ENCODE results near the gene PKN3. TPM values are rescaled to one million over a fixed set of nuclear protein-coding genes. Genes with fewer than 3 reads are reported as not detected.

Gene PKN3
- polyA plus RNA-seq, 1 donor from 2014 or later: 0.06 TPM

DNA sequence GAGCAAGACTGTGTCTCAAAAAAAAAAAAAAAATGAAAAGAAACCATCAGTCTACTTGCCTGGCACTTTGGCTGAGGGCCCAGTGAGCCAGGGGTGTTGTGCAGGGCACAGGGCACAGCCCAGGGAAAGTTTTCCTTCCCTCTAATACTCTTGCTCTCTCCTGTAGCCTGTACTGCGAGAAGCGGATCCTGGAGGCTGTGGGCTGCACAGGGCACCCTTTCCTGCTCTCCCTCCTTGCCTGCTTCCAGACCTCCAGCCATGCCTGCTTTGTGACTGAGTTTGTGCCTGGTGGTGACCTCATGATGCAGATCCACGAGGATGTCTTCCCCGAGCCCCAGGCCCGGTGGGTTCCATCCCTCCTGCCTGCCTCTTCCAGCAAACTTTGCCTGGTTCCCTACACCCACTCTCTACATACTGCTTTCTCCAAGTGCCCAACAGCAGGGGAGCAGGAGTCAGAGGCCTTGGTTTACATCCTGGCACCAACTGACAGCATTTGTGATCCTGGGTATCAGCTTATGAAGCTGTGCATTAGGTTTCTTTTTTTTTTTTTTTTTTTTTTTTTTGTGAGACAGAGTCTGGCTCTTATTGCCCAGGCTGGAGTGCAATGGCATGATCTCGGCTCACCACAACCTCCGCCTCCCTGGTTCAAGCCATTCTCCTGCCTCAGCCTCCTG is 14.4 kb downstream of the PKN3 start:
- no peak overlapping the region for H3K4me2 ChIP-seq (ENCODE audit: low read length)
- no peaks in the 10 kb centered on the region for H3F3A ChIP-seq (ENCODE audit: insufficient read depth, low read length, poor library complexity, severe bottlenecking)
- H4K20me1 ChIP-seq (ENCODE audit: insufficient read depth): no peaks in the 10 kb centered on the region
- no peak overlapping the region for H3K27ac ChIP-seq (ENCODE audit: low read length)
- TF ChIP-seq, protein P1, sequence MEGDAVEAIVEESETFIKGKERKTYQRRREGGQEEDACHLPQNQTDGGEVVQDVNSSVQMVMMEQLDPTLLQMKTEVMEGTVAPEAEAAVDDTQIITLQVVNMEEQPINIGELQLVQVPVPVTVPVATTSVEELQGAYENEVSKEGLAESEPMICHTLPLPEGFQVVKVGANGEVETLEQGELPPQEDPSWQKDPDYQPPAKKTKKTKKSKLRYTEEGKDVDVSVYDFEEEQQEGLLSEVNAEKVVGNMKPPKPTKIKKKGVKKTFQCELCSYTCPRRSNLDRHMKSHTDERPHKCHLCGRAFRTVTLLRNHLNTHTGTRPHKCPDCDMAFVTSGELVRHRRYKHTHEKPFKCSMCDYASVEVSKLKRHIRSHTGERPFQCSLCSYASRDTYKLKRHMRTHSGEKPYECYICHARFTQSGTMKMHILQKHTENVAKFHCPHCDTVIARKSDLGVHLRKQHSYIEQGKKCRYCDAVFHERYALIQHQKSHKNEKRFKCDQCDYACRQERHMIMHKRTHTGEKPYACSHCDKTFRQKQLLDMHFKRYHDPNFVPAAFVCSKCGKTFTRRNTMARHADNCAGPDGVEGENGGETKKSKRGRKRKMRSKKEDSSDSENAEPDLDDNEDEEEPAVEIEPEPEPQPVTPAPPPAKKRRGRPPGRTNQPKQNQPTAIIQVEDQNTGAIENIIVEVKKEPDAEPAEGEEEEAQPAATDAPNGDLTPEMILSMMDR (IDR thresholded peaks at IDR 0.05; ENCODE audit: poor library complexity, severe bottlenecking): no peak
- TF ChIP-seq EZH2 (IDR thresholded peaks at IDR 0.05; ENCODE audit: borderline replicate concordance, insufficient read depth, low read length, poor library complexity, severe bottlenecking) (no peak), SMC3 (conservative IDR thresholded peaks at IDR 0.05; ENCODE audit: poor library complexity) (no peak), MXI1 (conservative IDR thresholded peaks at IDR 0.05; ENCODE audit: poor library complexity, severe bottlenecking) (no peak), EP300 (conservative IDR thresholded peaks at IDR 0.05; ENCODE audit: poor library complexity, severe bottlenecking) (no peak), POLR2AphosphoS5 (IDR thresholded peaks at IDR 0.05) (no peak), RAD21 (conservative IDR thresholded peaks at IDR 0.05) (no peak), TAF1 (IDR thresholded peaks at IDR 0.05; ENCODE audit: low read depth) (no peak)
- TF ChIP-seq, protein P2, sequence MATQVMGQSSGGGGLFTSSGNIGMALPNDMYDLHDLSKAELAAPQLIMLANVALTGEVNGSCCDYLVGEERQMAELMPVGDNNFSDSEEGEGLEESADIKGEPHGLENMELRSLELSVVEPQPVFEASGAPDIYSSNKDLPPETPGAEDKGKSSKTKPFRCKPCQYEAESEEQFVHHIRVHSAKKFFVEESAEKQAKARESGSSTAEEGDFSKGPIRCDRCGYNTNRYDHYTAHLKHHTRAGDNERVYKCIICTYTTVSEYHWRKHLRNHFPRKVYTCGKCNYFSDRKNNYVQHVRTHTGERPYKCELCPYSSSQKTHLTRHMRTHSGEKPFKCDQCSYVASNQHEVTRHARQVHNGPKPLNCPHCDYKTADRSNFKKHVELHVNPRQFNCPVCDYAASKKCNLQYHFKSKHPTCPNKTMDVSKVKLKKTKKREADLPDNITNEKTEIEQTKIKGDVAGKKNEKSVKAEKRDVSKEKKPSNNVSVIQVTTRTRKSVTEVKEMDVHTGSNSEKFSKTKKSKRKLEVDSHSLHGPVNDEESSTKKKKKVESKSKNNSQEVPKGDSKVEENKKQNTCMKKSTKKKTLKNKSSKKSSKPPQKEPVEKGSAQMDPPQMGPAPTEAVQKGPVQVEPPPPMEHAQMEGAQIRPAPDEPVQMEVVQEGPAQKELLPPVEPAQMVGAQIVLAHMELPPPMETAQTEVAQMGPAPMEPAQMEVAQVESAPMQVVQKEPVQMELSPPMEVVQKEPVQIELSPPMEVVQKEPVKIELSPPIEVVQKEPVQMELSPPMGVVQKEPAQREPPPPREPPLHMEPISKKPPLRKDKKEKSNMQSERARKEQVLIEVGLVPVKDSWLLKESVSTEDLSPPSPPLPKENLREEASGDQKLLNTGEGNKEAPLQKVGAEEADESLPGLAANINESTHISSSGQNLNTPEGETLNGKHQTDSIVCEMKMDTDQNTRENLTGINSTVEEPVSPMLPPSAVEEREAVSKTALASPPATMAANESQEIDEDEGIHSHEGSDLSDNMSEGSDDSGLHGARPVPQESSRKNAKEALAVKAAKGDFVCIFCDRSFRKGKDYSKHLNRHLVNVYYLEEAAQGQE (IDR thresholded peaks at IDR 0.05; ENCODE audit: borderline replicate concordance): no peak
- no peak overlapping the region for H3K9ac ChIP-seq (ENCODE audit: low read length)
- no peaks in the 10 kb centered on the region for H3K79me2 ChIP-seq (replicated peaks; ENCODE audit: insufficient read depth, low read length)
- no peaks in the 10 kb centered on the region for H3K36me3 ChIP-seq (ENCODE audit: insufficient read depth, low read length)
- H2AFZ ChIP-seq (ENCODE audit: low read depth, low read length): no peak overlapping the region
- H3K9me2 ChIP-seq (ENCODE audit: insufficient read depth, low read length): no peaks in the 10 kb centered on the region
- H3K27me3 ChIP-seq (ENCODE audit: insufficient read depth, low read depth, low read length): no peaks in the 10 kb centered on the region
- H3K4me3 ChIP-seq (ENCODE audit: low read length): no peak overlapping the region
- H3K9me3 ChIP-seq (ENCODE audit: low read length): no peaks in the 10 kb centered on the region

DNA sequence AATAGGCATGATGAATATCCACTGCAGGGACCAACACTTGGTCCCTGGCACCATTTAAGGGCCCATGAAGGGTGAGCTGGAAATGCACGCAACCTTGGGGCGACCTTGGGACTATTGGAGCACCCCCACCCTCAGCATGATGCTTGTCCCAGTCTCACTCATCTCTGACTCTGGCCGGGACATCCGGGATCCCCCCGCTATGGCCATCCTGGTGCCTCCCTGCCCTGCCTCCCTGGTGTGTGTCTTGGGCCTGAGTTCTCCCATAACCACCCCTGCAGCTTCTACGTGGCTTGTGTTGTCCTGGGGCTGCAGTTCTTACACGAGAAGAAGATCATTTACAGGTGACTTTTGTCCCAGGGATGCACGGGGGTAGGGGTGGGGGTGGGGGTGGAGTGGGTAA is 15.7 kb downstream of the PKN3 start:
- TF ChIP-seq MXI1 (conservative IDR thresholded peaks at IDR 0.05; ENCODE audit: poor library complexity, severe bottlenecking) (no peak), SMC3 (conservative IDR thresholded peaks at IDR 0.05; ENCODE audit: poor library complexity) (no peak), RAD21 (conservative IDR thresholded peaks at IDR 0.05) (no peak), POLR2AphosphoS5 (IDR thresholded peaks at IDR 0.05) (no peak), EP300 (conservative IDR thresholded peaks at IDR 0.05; ENCODE audit: poor library complexity, severe bottlenecking) (no peak), EZH2 (IDR thresholded peaks at IDR 0.05; ENCODE audit: borderline replicate concordance, insufficient read depth, low read length, poor library complexity, severe bottlenecking) (no peak), TAF1 (IDR thresholded peaks at IDR 0.05; ENCODE audit: low read depth) (no peak)
- TF ChIP-seq, protein P1 (IDR thresholded peaks at IDR 0.05; ENCODE audit: poor library complexity, severe bottlenecking): no peak
- TF ChIP-seq, protein P2 (IDR thresholded peaks at IDR 0.05; ENCODE audit: borderline replicate concordance): no peak
- Histone ChIP-seq H3K4me2 (ENCODE audit: low read length) (no peak overlapping the region), H3K4me3 (ENCODE audit: low read length) (no peak overlapping the region), H3K9me3 (ENCODE audit: low read length) (no peaks in the 10 kb centered on the region), H3K9me2 (ENCODE audit: insufficient read depth, low read length) (no peaks in the 10 kb centered on the region), H3F3A (ENCODE audit: insufficient read depth, low read length, poor library complexity, severe bottlenecking) (no peaks in the 10 kb centered on the region), H3K27ac (ENCODE audit: low read length) (no peak overlapping the region), H4K20me1 (ENCODE audit: insufficient read depth) (no peaks in the 10 kb centered on the region), H3K9ac (ENCODE audit: low read length) (no peak overlapping the region), H3K27me3 (ENCODE audit: insufficient read depth, low read depth, low read length) (no peaks in the 10 kb centered on the region), H2AFZ (ENCODE audit: low read depth, low read length) (no peak overlapping the region), H3K79me2 (replicated peaks; ENCODE audit: insufficient read depth, low read length) (no peaks in the 10 kb centered on the region), H3K36me3 (ENCODE audit: insufficient read depth, low read length) (no peaks in the 10 kb centered on the region)
